H9 (cell line): ENCODE measurements around the gene DIP2C. TPM values are rescaled to one million over a fixed set of nuclear protein-coding genes. Genes with fewer than 3 reads are reported as not detected.

ENCODE experiments used
- DNase-seq: peaks from one replicate; pipeline ENCODE4 v3.0.0-alpha.2; 2017
- H2AFZ ChIP-seq: one replicate; pipeline ENCODE4 v1.6.1; 2013; ENCODE audit warnings: mild to moderate bottlenecking, low read length, control low read depth, moderate library complexity
- H2AK5ac ChIP-seq: 2 replicates; pipeline ENCODE4 v1.6.1; 2013; ENCODE audit warnings: low read length, control low read depth, mixed read lengths; ENCODE audit not compliant: insufficient read length
- H2BK120ac ChIP-seq: one replicate; pipeline ENCODE4 v1.6.1; 2013; ENCODE audit warnings: low read depth, mild to moderate bottlenecking, low read length, control low read depth, inconsistent platforms; ENCODE audit not compliant: poor library complexity, severe bottlenecking
- H2BK12ac ChIP-seq: 2 replicates; pipeline ENCODE4 v1.6.1; 2013; ENCODE audit warnings: low read length, control low read depth, mixed read lengths, low read depth; ENCODE audit not compliant: insufficient read length
- H2BK15ac ChIP-seq: 2 replicates; pipeline ENCODE4 v1.6.1; 2013; ENCODE audit warnings: low read depth, low read length, control low read depth
- H2BK20ac ChIP-seq: one replicate; pipeline ENCODE4 v1.6.1; 2013; ENCODE audit warnings: low read depth, mild to moderate bottlenecking, low read length, control low read depth, inconsistent platforms; ENCODE audit not compliant: poor library complexity, severe bottlenecking
- H2BK5ac ChIP-seq: 2 replicates; pipeline ENCODE4 v1.6.1; 2013; ENCODE audit warnings: low read length, control low read depth, mixed read lengths; ENCODE audit not compliant: insufficient read length
- H3K14ac ChIP-seq: 2 replicates; pipeline ENCODE4 v1.6.1; 2013; ENCODE audit warnings: low read length, control low read depth; ENCODE audit not compliant: insufficient read depth
- H3K18ac ChIP-seq: 2 replicates; pipeline ENCODE4 v1.6.1; 2013; ENCODE audit warnings: low read depth, mild to moderate bottlenecking, mixed read lengths, low read length, control low read depth; ENCODE audit not compliant: insufficient read length
- H3K23ac ChIP-seq: 2 replicates; pipeline ENCODE4 v1.6.1; 2013; ENCODE audit warnings: low read length, control low read depth, mixed read lengths, low read depth; ENCODE audit not compliant: insufficient read length
- H3K23me2 ChIP-seq: 2 replicates; pipeline ENCODE4 v1.6.1; 2013; ENCODE audit warnings: low read depth, mild to moderate bottlenecking, mixed read lengths, low read length, control low read depth; ENCODE audit not compliant: insufficient read length, poor library complexity, severe bottlenecking
- H3K27ac ChIP-seq: 2 replicates; pipeline ENCODE4 v1.5.1; 2013; ENCODE audit warnings: low read length, control low read depth, mixed read lengths, low read depth; ENCODE audit not compliant: insufficient read length
- H3K27me3 ChIP-seq: 2 replicates; pipeline ENCODE4 v1.6.1; 2013; ENCODE audit warnings: low read length, control low read depth, inconsistent platforms; ENCODE audit not compliant: insufficient read depth
- H3K4ac ChIP-seq: 2 replicates; pipeline ENCODE4 v1.6.1; 2013; ENCODE audit warnings: low read depth, mild to moderate bottlenecking, control low read depth, inconsistent platforms, low read length, moderate library complexity
- H3K4me1 ChIP-seq: 2 replicates; pipeline ENCODE4 v1.6.1; 2013; ENCODE audit warnings: low read length, control low read depth, inconsistent platforms; ENCODE audit not compliant: insufficient read depth
- H3K4me2 ChIP-seq: 2 replicates; pipeline ENCODE4 v1.6.1; 2013; ENCODE audit warnings: low read length, control low read depth, mixed read lengths; ENCODE audit not compliant: insufficient read length, insufficient read depth
- H3K56ac ChIP-seq: 2 replicates; pipeline ENCODE4 v1.6.1; 2013; ENCODE audit warnings: low read depth, mild to moderate bottlenecking, mixed read lengths, low read length, control low read depth; ENCODE audit not compliant: insufficient read length
- H3K79me1 ChIP-seq: 2 replicates; pipeline ENCODE4 v1.6.1; 2013; ENCODE audit warnings: low read depth, mild to moderate bottlenecking, moderate library complexity, low read length, control low read depth, inconsistent platforms; ENCODE audit not compliant: insufficient read depth, poor library complexity, severe bottlenecking
- H3K79me2 ChIP-seq: 2 replicates; pipeline ENCODE4 v1.6.1; 2013; ENCODE audit warnings: low read length, control low read depth, inconsistent platforms; ENCODE audit not compliant: insufficient read depth
- H3K9ac ChIP-seq: 2 replicates; pipeline ENCODE4 v1.6.1; 2013; ENCODE audit warnings: low read length, control low read depth, mixed read lengths; ENCODE audit not compliant: insufficient read length; ENCODE audit errors: extremely low read depth
- H3K9me3 ChIP-seq: one replicate; pipeline ENCODE4 v1.6.1; 2013; ENCODE audit warnings: low read depth, low read length, inconsistent platforms; ENCODE audit not compliant: control insufficient read depth
- H3T11ph ChIP-seq: one replicate; pipeline ENCODE4 v1.6.1; 2013; ENCODE audit warnings: mild to moderate bottlenecking, low read length, control low read depth, inconsistent platforms
- H4K20me1 ChIP-seq: one replicate; pipeline ENCODE4 v1.6.1; 2013; ENCODE audit not compliant: control insufficient read depth, insufficient read length, insufficient read depth
- H4K5ac ChIP-seq: 2 replicates; pipeline ENCODE4 v1.6.1; 2013; ENCODE audit warnings: low read depth, mild to moderate bottlenecking, mixed read lengths, low read length, control low read depth; ENCODE audit not compliant: insufficient read length
- H4K8ac ChIP-seq: replicated peaks from 2 replicates; pipeline ENCODE4 v1.6.1; 2013; ENCODE audit warnings: low read length, control low read depth, mixed read lengths, low read depth; ENCODE audit not compliant: insufficient read length
- H4K91ac ChIP-seq: 2 replicates; pipeline ENCODE4 v1.6.1; 2013; ENCODE audit warnings: low read depth, mild to moderate bottlenecking, moderate library complexity, mixed read lengths, low read length, control low read depth; ENCODE audit not compliant: insufficient read length
- H3K27ac Mint-ChIP-seq, 3 experiments: 2 replicates in 2 of 3; 3 replicates in 1 of 3; pipeline ENCODE4 v1.8.0; 2020 to 2021; ENCODE audit warnings: mixed read lengths in 3 of 3, mild to moderate bottlenecking in 1 of 3, moderate library complexity in 1 of 3
- H3K27me3 Mint-ChIP-seq: 2 replicates; pipeline ENCODE4 v1.8.0; 2021; ENCODE audit warnings: low read depth, mild to moderate bottlenecking, moderate library complexity, mixed read lengths
- H3K36me3 Mint-ChIP-seq, 3 experiments: 2 replicates in 2 of 3; 3 replicates in 1 of 3; pipeline ENCODE4 v1.8.0; 2020 to 2021; ENCODE audit warnings: low read depth in 3 of 3, mixed read lengths in 3 of 3; ENCODE audit not compliant: insufficient read depth in 1 of 3
- H3K4me1 Mint-ChIP-seq, 2 experiments: 2 replicates each; pipeline ENCODE4 v1.8.0; 2020; ENCODE audit warnings: mixed read lengths in 2 of 2
- H3K4me3 Mint-ChIP-seq, 2 experiments: 2 replicates in 1 of 2; 3 replicates in 1 of 2; pipeline ENCODE4 v1.8.0; 2020 to 2021; ENCODE audit warnings: mild to moderate bottlenecking in 2 of 2, mixed read lengths in 2 of 2, moderate library complexity in 1 of 2
- H3K9me3 Mint-ChIP-seq, 2 experiments: 2 replicates in 1 of 2; 3 replicates in 1 of 2; pipeline ENCODE4 v1.8.0; 2020; ENCODE audit warnings: mild to moderate bottlenecking in 2 of 2, mixed read lengths in 2 of 2, moderate library complexity in 1 of 2
- CTCF ChIP-seq: fragments of 200-600 bp; sonication (generic); conservative IDR thresholded peaks from 3 replicates; pipeline ENCODE4 v1.8.0; 2021; ENCODE audit warnings: antibody characterized with exemption, mild to moderate bottlenecking
- WGBS: extraction: QIAGEN DNeasy Blood & Tissue Kit; methylation state at CpG from one replicate; pipeline ENCODE4 v1.1.7; 2013; ENCODE audit warnings: missing lambda C conversion rate, low lambda C conversion rate, mixed read lengths; ENCODE audit not compliant: insufficient read length; ENCODE audit errors: extremely low coverage; 5-methylcytosine and 5-hydroxymethylcytosine counted together
- total RNA-seq: library from RNA; stranded (reverse); gene quantifications from 2 replicates; pipeline ENCODE4 v1.2.1, GENCODE V29; 2021

The DIP2C gene
- total RNA-seq, 1 experiment from 2014 or later: 7.9 TPM

- Histone ChIP-seq H3K9me3 (no peaks in the 10 kb centered on the region), H3K23ac (no peak overlapping the region), H4K5ac (no peak overlapping the region), H3K4me1 (no peaks in the 10 kb centered on the region), H3T11ph (no peak overlapping the region), H3K18ac (no peak overlapping the region), H3K27ac (no peak overlapping the region), H3K9ac (no peak overlapping the region), H3K79me1 (no peaks in the 10 kb centered on the region), H2BK15ac (no peak overlapping the region), H3K23me2 (no peaks in the 10 kb centered on the region), H2AK5ac (no peak overlapping the region), H2BK5ac (no peak overlapping the region), H4K91ac (no peak overlapping the region), H3K56ac (no peak overlapping the region), H3K4ac (no peak overlapping the region), H2BK120ac (no peak overlapping the region), H3K4me2 (no peak overlapping the region), H4K20me1 (no peaks in the 10 kb centered on the region), H4K8ac (no peak overlapping the region), H2BK12ac (no peak overlapping the region), H3K14ac (no peak overlapping the region), H3K79me2 (no peaks in the 10 kb centered on the region), H2BK20ac (no peak overlapping the region), H2AFZ (no peak overlapping the region), H3K27me3 (no peaks in the 10 kb centered on the region)
- Mint-ChIP-seq H3K36me3 (peaks cover 9 to 16% (median 13%) of the 10 kb centered on the region in 3 experiments; a peak in 6 of 7 replicates), H3K9me3 (no peaks in the 10 kb centered on the region), H3K4me3 (no peak overlapping the region), H3K27ac (no peak overlapping the region), H3K27me3 (no peaks in the 10 kb centered on the region), H3K4me1 (no peaks in the 10 kb centered on the region)
- DNase-seq: no peak
- no CpG with 5 or more reads among the region's 24 CpGs for WGBS
- no peak for TF ChIP-seq CTCF
Measured at GRCh38 chr10:349081-349480, 340.4 kb downstream of the DIP2C start.
